ENCODE measurements around the gene GNAI1.

Gene GNAI1

DNA sequence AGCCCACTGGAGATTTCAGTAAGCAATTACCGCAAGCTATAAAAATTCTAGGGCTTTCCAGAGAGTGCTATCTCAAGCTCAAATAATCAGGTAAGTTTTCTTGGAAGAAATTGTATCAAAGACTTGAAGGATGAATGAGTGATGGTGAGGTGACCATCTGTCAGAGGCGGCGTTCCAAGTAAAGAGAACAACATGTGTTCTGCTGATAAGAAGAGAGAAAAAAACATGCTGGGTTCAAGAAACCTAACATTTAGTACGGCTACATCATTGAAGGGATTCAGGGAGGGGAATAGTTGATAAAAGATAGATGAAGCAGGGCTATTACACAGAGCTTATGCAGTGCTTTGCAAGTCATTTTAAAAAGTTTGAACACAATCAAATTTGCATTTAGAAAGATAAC, 100.7 kb downstream of the GNAI1 start:
- FAIRE-seq (no peak), DNase-seq (ENCODE audit: insufficient read length, low spot score) (no peak)

DNA sequence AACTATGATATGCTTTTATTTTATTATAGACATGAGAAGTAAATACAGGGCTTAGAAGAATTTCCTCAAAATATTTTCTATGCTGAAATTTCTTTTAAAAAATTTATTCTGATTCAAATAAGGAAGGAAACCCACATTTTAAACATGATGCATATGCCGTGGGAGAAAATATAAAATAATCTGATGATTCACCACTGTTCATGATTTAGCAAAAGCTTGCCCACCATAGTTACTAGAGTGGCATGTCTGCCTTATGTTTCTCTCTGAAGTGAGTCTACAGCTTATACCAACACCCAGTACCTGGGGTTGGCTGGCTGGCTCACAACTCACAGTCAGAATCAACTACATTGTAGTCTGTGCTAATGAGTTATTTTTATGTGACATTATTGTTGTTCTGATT, 102.0 kb downstream of the GNAI1 start:
- no peak for FAIRE-seq
- DNase-seq (ENCODE audit: insufficient read length, low spot score), result no peak

More for the DNA sequence above, 100.7 kb downstream of the GNAI1 start:
- TF ChIP-seq, protein P1, sequence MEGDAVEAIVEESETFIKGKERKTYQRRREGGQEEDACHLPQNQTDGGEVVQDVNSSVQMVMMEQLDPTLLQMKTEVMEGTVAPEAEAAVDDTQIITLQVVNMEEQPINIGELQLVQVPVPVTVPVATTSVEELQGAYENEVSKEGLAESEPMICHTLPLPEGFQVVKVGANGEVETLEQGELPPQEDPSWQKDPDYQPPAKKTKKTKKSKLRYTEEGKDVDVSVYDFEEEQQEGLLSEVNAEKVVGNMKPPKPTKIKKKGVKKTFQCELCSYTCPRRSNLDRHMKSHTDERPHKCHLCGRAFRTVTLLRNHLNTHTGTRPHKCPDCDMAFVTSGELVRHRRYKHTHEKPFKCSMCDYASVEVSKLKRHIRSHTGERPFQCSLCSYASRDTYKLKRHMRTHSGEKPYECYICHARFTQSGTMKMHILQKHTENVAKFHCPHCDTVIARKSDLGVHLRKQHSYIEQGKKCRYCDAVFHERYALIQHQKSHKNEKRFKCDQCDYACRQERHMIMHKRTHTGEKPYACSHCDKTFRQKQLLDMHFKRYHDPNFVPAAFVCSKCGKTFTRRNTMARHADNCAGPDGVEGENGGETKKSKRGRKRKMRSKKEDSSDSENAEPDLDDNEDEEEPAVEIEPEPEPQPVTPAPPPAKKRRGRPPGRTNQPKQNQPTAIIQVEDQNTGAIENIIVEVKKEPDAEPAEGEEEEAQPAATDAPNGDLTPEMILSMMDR (IDR thresholded peaks at IDR 0.05; ENCODE audit: insufficient read depth, missing control alignments), result no peak

DNA sequence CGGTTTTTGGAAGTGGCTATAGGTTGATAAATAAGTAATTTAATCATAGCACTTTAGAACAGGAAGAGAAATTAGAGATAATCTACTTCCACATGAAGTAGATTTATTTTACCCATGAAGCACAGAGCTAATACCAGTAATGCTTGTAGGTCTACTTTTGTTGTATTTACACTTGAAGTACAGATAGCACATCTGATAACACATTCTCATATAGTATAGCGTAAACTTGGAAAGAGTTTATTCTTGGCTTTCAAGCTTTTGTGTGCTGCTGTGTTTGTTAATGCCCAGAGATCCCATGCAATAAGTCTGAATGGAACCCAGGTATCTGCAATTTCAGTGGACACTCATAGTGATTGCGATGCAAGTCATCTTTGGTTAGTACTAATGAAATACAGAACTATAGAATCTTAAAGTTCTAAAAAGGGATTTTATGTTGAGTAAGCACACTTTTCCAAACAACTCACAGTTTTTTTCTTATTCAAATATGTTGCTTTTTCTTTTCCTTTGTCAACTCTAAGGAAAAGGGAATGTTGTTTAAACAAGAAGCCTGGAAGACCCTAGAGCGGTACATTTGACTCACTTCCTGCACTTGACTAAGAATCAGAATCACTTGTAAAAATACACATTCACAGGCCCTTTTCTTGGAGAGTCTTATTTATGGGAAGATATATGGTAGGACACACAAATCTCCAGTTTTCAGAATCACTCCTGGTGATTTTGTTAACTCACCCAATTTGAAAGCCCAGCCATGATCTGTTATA, 105.8 kb downstream of the GNAI1 start:
- FAIRE-seq (no peak), DNase-seq (ENCODE audit: insufficient read length, low spot score) (no peak)
- TF ChIP-seq, protein P1 (IDR thresholded peaks at IDR 0.05; ENCODE audit: insufficient read depth, missing control alignments), result no peak

More for the DNA sequence above, 102.0 kb downstream of the GNAI1 start:
- TF ChIP-seq, protein P1 (IDR thresholded peaks at IDR 0.05; ENCODE audit: insufficient read depth, missing control alignments), result no peak

DNA sequence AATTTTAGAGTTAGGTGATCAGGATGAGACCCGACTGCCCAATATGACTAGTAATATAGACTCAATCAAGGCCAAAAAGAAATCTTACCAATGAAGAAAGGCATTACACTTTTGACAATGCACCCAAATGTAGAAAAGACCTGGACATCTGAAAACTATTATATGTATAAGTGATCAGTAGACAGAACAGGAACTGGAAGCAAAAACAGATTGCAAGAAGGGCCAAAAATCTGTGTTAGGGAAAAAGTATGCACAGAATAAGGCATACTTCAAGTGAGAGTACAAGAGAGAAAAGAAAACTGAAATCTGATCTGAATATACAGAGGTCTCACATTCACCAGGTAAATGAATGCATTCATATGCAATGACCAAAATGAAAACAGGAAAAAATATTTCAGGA, 107.0 kb downstream of the GNAI1 start:
- FAIRE-seq, result no peak
- TF ChIP-seq, protein P1 (IDR thresholded peaks at IDR 0.05; ENCODE audit: insufficient read depth, missing control alignments), result no peak
- no peak for DNase-seq (ENCODE audit: insufficient read length, low spot score)

DNA sequence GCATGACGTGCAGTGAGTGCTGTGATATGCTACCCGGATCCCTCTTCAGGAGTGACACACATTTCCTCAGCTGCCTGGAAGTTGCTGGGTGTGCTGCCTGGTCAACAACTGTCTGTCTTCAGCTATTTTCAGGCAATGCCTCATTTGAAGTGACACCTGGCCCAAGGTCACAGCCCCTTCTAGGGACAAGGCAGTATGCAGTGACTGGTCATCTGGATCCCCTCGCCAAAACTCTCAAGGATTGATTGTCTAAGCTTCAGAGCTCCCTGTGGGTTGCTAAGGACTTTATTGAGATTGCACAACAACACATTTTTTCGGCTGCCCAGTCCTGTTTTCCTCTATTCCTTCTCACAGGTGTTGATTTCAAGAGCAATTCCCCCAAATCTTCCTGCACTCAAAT, 108.8 kb downstream of the GNAI1 start:
- no peak for FAIRE-seq
- DNase-seq (ENCODE audit: insufficient read length, low spot score), result no peak
- TF ChIP-seq, protein P1 (IDR thresholded peaks at IDR 0.05; ENCODE audit: insufficient read depth, missing control alignments), result no peak

DNA sequence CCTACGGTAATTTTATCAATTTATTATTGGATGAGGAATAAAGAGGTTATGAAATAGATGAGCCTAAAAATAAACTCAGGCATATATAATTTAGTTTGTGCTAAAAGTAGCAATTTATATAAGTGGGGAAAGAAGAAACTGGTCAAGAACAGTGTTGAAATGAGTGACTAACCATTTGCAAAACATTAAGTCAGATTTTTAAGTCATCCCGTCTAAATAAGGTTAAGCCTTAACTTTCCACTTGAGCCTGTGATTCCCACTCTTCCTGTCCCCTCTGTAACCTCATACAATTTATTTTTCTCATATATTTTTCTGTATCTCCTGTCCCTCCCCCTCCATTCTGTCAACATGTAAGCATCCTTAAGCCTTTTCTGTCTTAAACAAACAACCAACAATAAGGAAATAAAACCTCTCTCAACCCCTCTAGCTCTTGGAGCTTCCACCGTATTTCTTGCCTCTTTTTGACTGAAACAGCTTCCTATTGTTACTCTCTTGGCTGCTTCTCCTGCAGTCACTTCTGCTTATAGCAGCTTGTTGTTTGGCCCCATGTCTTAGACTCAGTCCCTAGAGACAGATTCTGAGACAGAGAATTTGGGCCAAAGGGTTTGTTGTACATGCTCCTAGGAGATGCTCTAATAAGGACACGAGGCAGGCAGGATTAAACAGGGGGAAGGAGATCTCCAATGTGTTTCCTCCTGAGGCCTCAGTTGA, 109.7 kb downstream of the GNAI1 start:
- FAIRE-seq, result no peak
- TF ChIP-seq, protein P1 (IDR thresholded peaks at IDR 0.05; ENCODE audit: insufficient read depth, missing control alignments), result no peak
- DNase-seq (ENCODE audit: insufficient read length, low spot score), result no peak

DNA sequence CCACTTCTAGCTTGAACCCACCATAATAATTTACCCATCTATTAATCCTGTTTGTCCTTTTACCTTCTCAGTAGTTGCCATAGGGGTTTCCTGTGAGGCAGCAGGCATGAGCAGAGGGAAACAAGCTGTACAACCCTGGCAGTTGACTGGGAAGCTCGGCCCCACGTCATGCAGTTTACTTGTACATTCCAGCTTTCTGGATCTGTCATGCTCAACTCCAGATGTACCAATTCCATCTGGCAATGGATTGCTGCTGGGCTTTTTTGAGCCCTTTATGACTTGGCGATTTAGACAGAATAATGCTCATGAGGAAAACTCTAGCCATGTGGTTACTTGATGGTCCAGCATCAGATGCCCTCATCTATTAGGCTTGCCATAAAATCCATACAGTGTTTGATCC, 112.5 kb downstream of the GNAI1 start:
- TF ChIP-seq, protein P1 (IDR thresholded peaks at IDR 0.05; ENCODE audit: insufficient read depth, missing control alignments), result no peak
- DNase-seq (ENCODE audit: insufficient read length, low spot score), result no peak
- no peak for FAIRE-seq
